Parathyroid adenoma (tissue), 2 donors: ENCODE results near the gene ANO4.

Experiments
- H2AFZ ChIP-seq: fragments of 300-600 bp; sonication (generic); one replicate; pipeline ENCODE4 v1.7.0; 2017; ENCODE audit warnings: antibody characterized with exemption, mild to moderate bottlenecking
- H3K27ac ChIP-seq: fragments of 300-600 bp; sonication (generic); one replicate; pipeline ENCODE4 v1.7.0; 2017
- H3K27me3 ChIP-seq: fragments of 300-600 bp; sonication (generic); one replicate; pipeline ENCODE4 v1.7.0; 2017; ENCODE audit warnings: low read length; ENCODE audit not compliant: control insufficient read depth, insufficient read depth
- H3K36me3 ChIP-seq: fragments of 300-600 bp; sonication (generic); one replicate; pipeline ENCODE4 v1.7.0; 2017; ENCODE audit warnings: low read length; ENCODE audit not compliant: control insufficient read depth, insufficient read depth
- H3K4me1 ChIP-seq: fragments of 300-600 bp; sonication (generic); one replicate; pipeline ENCODE4 v1.7.0; 2017; ENCODE audit warnings: control low read depth
- H3K4me2 ChIP-seq: fragments of 300-600 bp; sonication (generic); one replicate; pipeline ENCODE4 v1.7.0; 2017; ENCODE audit warnings: low read length
- H3K4me3 ChIP-seq: fragments of 300-600 bp; sonication (generic); one replicate; pipeline ENCODE4 v1.7.0; 2017; ENCODE audit warnings: low read depth, low read length
- H3K79me2 ChIP-seq: fragments of 300-600 bp; sonication (generic); one replicate; pipeline ENCODE4 v1.7.0; 2017; ENCODE audit warnings: control low read depth
- H3K9ac ChIP-seq: fragments of 300-600 bp; sonication (generic); one replicate; pipeline ENCODE4 v1.7.0; 2017; ENCODE audit warnings: mild to moderate bottlenecking
- H3K9me3 ChIP-seq: fragments of 300-600 bp; sonication (generic); one replicate; pipeline ENCODE4 v1.7.0; 2017; ENCODE audit warnings: low read length; ENCODE audit not compliant: control insufficient read depth
- TF ChIP-seq, protein P1 (sequence below): fragments of 300-600 bp; sonication (generic); IDR thresholded peaks from one replicate; pipeline ENCODE4 v1.7.0; 2017; ENCODE audit warnings: antibody characterized with exemption, mild to moderate bottlenecking
- donor health status: primary hyperparathyroidism.

Gene ANO4

GRCh38 chr12:100959481-100959880 lies 164.9 kb downstream of the ANO4 start:
- no peaks in the 10 kb centered on the region for H3K79me2 ChIP-seq
- no peak overlapping the region for H3K4me2 ChIP-seq
- no peaks in the 10 kb centered on the region for H3K36me3 ChIP-seq
- H3K4me1 ChIP-seq, result no peaks in the 10 kb centered on the region
- H2AFZ ChIP-seq, result no peak overlapping the region
- no peaks in the 10 kb centered on the region for H3K9me3 ChIP-seq
- H3K9ac ChIP-seq, result no peak overlapping the region
- H3K4me3 ChIP-seq, result no peak overlapping the region
- TF ChIP-seq, protein P1, sequence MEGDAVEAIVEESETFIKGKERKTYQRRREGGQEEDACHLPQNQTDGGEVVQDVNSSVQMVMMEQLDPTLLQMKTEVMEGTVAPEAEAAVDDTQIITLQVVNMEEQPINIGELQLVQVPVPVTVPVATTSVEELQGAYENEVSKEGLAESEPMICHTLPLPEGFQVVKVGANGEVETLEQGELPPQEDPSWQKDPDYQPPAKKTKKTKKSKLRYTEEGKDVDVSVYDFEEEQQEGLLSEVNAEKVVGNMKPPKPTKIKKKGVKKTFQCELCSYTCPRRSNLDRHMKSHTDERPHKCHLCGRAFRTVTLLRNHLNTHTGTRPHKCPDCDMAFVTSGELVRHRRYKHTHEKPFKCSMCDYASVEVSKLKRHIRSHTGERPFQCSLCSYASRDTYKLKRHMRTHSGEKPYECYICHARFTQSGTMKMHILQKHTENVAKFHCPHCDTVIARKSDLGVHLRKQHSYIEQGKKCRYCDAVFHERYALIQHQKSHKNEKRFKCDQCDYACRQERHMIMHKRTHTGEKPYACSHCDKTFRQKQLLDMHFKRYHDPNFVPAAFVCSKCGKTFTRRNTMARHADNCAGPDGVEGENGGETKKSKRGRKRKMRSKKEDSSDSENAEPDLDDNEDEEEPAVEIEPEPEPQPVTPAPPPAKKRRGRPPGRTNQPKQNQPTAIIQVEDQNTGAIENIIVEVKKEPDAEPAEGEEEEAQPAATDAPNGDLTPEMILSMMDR, result no peak
- no peak overlapping the region for H3K27ac ChIP-seq
- H3K27me3 ChIP-seq, result no peaks in the 10 kb centered on the region

GRCh38 chr12:100962086-100962712 lies 167.6 kb downstream of the ANO4 start:
- TF ChIP-seq, protein P1, result no peak
- no peaks in the 10 kb centered on the region for H3K9me3 ChIP-seq
- H3K9ac ChIP-seq, result no peak overlapping the region
- H3K4me1 ChIP-seq, result no peaks in the 10 kb centered on the region
- no peaks in the 10 kb centered on the region for H3K27me3 ChIP-seq
- H3K4me3 ChIP-seq, result no peak overlapping the region
- no peaks in the 10 kb centered on the region for H3K36me3 ChIP-seq
- H2AFZ ChIP-seq, result no peak overlapping the region
- no peak overlapping the region for H3K27ac ChIP-seq
- no peaks in the 10 kb centered on the region for H3K79me2 ChIP-seq
- no peak overlapping the region for H3K4me2 ChIP-seq

DNA sequence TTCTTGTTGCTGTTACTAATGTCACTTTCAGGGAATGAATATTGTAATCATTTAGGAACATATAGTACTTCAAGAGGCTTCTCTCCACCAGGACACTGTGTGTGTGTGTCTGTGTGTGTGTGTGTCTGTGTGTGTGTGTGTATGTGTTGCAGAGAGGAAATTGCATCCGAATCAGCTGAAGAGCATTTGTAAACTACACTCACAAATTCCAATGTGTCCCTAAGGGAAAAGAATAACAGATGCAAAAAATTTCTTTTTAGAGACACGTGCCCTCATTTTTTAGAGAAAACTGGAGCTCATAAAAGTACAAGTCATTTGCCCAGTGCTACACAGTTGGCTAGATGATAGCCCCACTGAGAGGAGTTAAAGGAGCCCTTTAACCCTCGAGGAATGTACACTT lies 168.8 kb downstream of the ANO4 start:
- Histone ChIP-seq H3K9ac (no peak overlapping the region), H3K27ac (no peak overlapping the region), H2AFZ (no peak overlapping the region), H3K36me3 (no peaks in the 10 kb centered on the region), H3K27me3 (no peaks in the 10 kb centered on the region), H3K79me2 (no peaks in the 10 kb centered on the region), H3K4me3 (no peak overlapping the region), H3K9me3 (no peaks in the 10 kb centered on the region), H3K4me2 (no peak overlapping the region), H3K4me1 (no peaks in the 10 kb centered on the region)
- TF ChIP-seq, protein P1, result no peak

GRCh38 chr12:100964028-100964427 lies 169.5 kb downstream of the ANO4 start:
- Histone ChIP-seq H3K9me3 (no peaks in the 10 kb centered on the region), H2AFZ (no peak overlapping the region), H3K9ac (no peak overlapping the region), H3K27me3 (no peaks in the 10 kb centered on the region), H3K27ac (no peak overlapping the region), H3K4me3 (no peak overlapping the region), H3K36me3 (no peaks in the 10 kb centered on the region), H3K4me1 (no peaks in the 10 kb centered on the region), H3K4me2 (no peak overlapping the region), H3K79me2 (no peaks in the 10 kb centered on the region)
- TF ChIP-seq, protein P1, result no peak

GRCh38 chr12:100967189-100967588 lies 172.6 kb downstream of the ANO4 start:
- TF ChIP-seq, protein P1, result no peak
- Histone ChIP-seq H3K27me3 (no peaks in the 10 kb centered on the region), H3K4me2 (no peak overlapping the region), H3K4me3 (no peak overlapping the region), H3K79me2 (no peaks in the 10 kb centered on the region), H3K36me3 (no peaks in the 10 kb centered on the region), H3K9me3 (no peaks in the 10 kb centered on the region), H2AFZ (no peak overlapping the region), H3K9ac (no peak overlapping the region), H3K4me1 (no peaks in the 10 kb centered on the region), H3K27ac (no peak overlapping the region)
